ENCODE measurements around the gene CREBZF. TPM values are rescaled to one million over a fixed set of nuclear protein-coding genes. Genes with fewer than 3 reads are reported as not detected.

CREBZF gene
- total and polyA plus RNA-seq, 9 of the 15 experiments (the other 6 are each of a cell fraction or from before 2014, with no cell fraction given): 7.2 to 70.2 (median 40.5) TPM

- TF ChIP-seq POLR2H (tag; IDR thresholded peaks at IDR 0.05; ENCODE audit: low read depth) (peak; percentile 36; the same call in 1 of the 2 replicates), SUPT5H (IDR thresholded peaks at IDR 0.05) (0 out of 2 replicates have a peak, but pooled peaks have one; percentile 19), GABPA (tag; conservative IDR thresholded peaks at IDR 0.05; ENCODE audit: low read depth) (0 out of 2 replicates have a peak, but pooled peaks have one; percentile 15), HES1 (IDR thresholded peaks at IDR 0.05; ENCODE audit: low read depth) (no peak), RREB1 (CRISPR knock-in tag; IDR thresholded peaks at IDR 0.05) (no peak), BRF2 (IDR thresholded peaks at IDR 0.05; ENCODE audit: borderline replicate concordance, insufficient read depth, insufficient read length) (no peak), ZSCAN29 (IDR thresholded peaks at IDR 0.05) (no peak), ZNF79 (CRISPR knock-in tag; IDR thresholded peaks at IDR 0.05; ENCODE audit: low read depth) (no peak)
Measured at GRCh38 chr11:85652786-85653447, 12.0 kb downstream of the CREBZF start (continued).

Data from K562 (cell line).